ENCODE measurements around the gene ZFP14. TPM values are rescaled to one million over a fixed set of nuclear protein-coding genes. Genes with fewer than 3 reads are reported as not detected.
A peak's percentile ranks its signal among the peaks of the same experiment; 100 is the strongest.

Gene ZFP14
- total RNA-seq, result 13.9 to 14.6 TPM (median 14.3 TPM) in 3 replicates

GRCh38 chr19:36378625-36379509 lies at the start of gene ZFP14:
Gene ZFP14, minus strand, starts transcription at chr19:36379201. Its CDS starts 11,309 bp downstream, at chr19:36367892.
- no peak for TF ChIP-seq CTCF (IDR thresholded peaks at IDR 0.05; ENCODE audit: unreplicated experiment)
- DNase-seq (ENCODE audit: low spot score in 2 of 2, unreplicated experiment in 2 of 2), result peak; percentile 87 to 90
- Mint-ChIP-seq H3K4me1 (peaks cover 15% of the 10 kb centered on the region), H3K27me3 (ENCODE audit: low read depth) (no peaks in the 10 kb centered on the region), H3K9me3 (peaks cover 8% of the 10 kb centered on the region), H3K27ac (peak within 1 kb of the TSS; percentile 97), H3K36me3 (peaks cover 7% of the 10 kb centered on the region), H3K4me3 (peak within 1 kb of the TSS; percentile 90)

GRCh38 chr19:36423925-36424324 lies 44.9 kb upstream of the ZFP14 start:
- Mint-ChIP-seq H3K27ac (no peak overlapping the region), H3K4me3 (no peak overlapping the region), H3K36me3 (no peaks in the 10 kb centered on the region), H3K4me1 (no peaks in the 10 kb centered on the region), H3K27me3 (ENCODE audit: low read depth) (no peaks in the 10 kb centered on the region), H3K9me3 (peaks cover 22% of the 10 kb centered on the region)
- TF ChIP-seq CTCF (IDR thresholded peaks at IDR 0.05; ENCODE audit: unreplicated experiment), result no peak
- no peak for DNase-seq (ENCODE audit: low spot score in 2 of 2, unreplicated experiment in 2 of 2)

- Mint-ChIP-seq H3K27ac (no peak overlapping the region), H3K9me3 (peaks cover 19% of the 10 kb centered on the region), H3K4me1 (peaks cover 14% of the 10 kb centered on the region), H3K36me3 (peaks cover 3% of the 10 kb centered on the region), H3K4me3 (no peak overlapping the region), H3K27me3 (ENCODE audit: low read depth) (no peaks in the 10 kb centered on the region)
- no peak for DNase-seq (ENCODE audit: low spot score in 2 of 2, unreplicated experiment in 2 of 2)
- no peak for TF ChIP-seq CTCF (IDR thresholded peaks at IDR 0.05; ENCODE audit: unreplicated experiment)
Measured at GRCh38 chr19:36421749-36422481, 42.9 kb upstream of the ZFP14 start.

- peaks cover 16% of the 10 kb centered on the region for H3K9me3 Mint-ChIP-seq
- H3K27ac Mint-ChIP-seq, result no peak overlapping the region
Measured at GRCh38 chr19:36420961-36421748, 42.2 kb upstream of the ZFP14 start.

More at GRCh38 chr19:36420961-36421748, 42.2 kb upstream of the ZFP14 start:
- Mint-ChIP-seq H3K27me3 (ENCODE audit: low read depth) (no peaks in the 10 kb centered on the region), H3K4me1 (peaks cover 16% of the 10 kb centered on the region), H3K36me3 (peaks cover 5% of the 10 kb centered on the region), H3K4me3 (no peak overlapping the region)
- TF ChIP-seq CTCF (IDR thresholded peaks at IDR 0.05; ENCODE audit: unreplicated experiment), result no peak
- DNase-seq (ENCODE audit: low spot score in 2 of 2, unreplicated experiment in 2 of 2), result no peak

Data from mesothelial cell of epicardium (in vitro differentiated cells).